Left forelimb (tissue), 1 donor: ENCODE results near the gene SNIP1.
"Not testable (repeated sequence)": the region's sequence is repeated elsewhere in the genome, so short reads cannot be mapped to it uniquely, and the experiment has no call there.

Source experiments
- DNase-seq: peaks from one replicate; pipeline ENCODE4 v3.0.0-alpha.2; 2018; ENCODE audit warnings: low spot score

Gene SNIP1, protein sequence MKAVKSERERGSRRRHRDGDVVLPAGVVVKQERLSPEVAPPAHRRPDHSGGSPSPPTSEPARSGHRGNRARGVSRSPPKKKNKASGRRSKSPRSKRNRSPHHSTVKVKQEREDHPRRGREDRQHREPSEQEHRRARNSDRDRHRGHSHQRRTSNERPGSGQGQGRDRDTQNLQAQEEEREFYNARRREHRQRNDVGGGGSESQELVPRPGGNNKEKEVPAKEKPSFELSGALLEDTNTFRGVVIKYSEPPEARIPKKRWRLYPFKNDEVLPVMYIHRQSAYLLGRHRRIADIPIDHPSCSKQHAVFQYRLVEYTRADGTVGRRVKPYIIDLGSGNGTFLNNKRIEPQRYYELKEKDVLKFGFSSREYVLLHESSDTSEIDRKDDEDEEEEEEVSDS

DNA sequence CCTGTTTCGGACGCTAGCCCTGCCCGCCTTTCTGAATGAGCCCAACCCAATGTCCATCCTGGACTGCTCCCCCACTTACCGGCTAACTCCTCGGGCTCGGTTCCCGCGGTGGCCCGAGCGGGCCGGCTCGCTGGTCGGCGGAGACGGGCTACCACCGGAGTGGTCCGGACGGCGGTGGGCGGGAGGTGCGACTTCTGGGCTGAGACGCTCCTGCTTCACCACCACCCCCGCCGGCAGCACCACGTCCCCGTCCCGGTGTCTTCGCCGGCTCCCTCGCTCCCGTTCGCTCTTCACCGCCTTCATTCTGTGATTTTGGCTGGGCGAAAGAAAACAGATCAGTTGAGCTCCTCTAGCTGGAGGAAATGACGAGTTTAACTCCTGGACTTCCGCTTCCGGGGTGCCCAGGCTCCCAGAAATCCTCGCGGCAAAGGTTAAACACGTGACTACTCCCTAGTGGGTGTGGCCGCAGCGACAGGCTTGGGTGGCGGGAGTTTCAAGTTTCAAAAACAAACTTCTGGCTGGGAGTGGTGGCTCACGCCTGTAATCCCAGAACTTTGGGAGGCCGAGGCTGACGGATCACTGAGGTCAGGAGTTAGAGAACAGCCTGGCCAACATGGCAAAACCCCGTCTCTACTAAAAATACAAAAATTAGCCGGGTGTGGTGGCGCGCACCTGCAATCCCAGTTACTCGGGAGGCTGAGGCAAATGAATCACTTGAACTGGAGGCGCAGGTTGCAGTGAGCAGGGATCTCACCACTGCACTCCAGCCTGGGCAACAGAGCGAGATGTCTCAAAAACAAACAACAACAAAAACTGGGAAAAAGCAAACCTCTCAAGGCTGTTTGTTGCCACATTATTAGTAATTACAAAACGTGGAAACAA is at the start of gene SNIP1:
TSS of gene SNIP1 (minus strand) at position 367 of the 882 bp plus-strand sequence. CDS start at position 303, 64 bp downstream.
- peak; percentile 93 for DNase-seq

DNA sequence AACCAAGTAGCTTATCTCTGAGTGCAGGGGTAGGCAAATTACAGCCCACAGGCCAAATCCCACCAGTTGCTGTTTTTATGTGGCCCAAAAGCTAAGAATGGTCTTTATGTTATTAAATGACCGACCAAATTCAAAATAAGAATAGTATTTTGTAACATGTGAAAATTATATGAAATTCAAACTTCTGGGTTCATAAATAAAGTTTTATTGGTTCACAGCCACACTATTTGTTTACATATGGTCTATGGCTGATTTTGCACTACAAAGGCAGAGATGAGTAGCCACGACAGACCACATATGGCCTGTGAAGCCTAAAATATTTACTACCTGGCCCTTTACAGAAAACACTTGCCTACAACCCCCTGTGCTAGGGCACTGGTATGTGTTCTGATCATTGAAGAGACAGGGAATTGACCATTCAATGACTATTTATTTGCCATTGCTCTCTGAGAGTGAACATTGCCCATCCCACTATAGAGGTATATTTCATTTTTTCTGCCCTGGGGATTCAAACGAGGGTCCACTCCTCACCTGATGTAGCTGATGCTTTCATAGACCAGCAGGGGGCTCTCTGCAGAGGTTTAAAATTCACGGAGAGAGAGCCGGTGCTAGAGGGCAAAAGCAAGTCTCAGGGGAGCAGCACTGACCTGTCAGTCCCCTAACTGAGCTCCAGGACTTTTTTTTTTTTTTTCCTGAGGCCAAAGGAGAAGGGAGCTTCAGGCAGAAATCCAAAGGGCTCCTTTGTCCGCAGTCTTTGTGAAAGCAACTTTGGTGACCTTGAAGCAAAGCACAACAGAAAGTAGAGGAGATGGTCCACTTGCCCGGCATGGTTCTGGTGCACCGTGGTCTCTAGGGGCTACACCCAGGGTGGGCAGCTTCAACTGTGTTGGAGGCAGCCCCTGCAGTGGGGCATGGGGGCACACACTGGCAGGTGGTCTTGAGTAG is 48.9 kb upstream of the SNIP1 start:
- DNase-seq, result no peak

GRCh38 chr1:37601441-37601840 is 47.3 kb upstream of the SNIP1 start:
- DNase-seq, result no peak

DNA sequence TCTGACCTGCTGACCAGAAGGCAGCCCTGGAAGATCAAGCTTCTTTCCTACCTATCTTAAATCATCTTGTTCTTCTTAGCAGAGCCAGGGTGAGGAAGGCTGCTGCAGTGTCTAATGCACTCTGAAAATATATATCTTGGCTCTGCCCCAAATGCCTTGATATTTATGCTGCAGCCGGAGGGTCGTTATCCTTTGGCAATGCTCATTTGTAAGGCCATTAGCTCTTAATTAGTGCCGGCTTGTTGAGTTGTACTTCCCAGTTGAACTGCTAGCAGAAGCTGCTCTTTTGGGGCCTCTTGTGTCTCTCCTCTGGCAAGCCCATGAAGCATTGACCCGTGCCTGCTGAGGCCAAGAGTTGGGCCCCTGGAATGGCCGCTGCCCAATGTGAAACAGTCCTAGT is 45.8 kb upstream of the SNIP1 start:
- DNase-seq, result no peak

GRCh38 chr1:37596182-37596667 is 42.1 kb upstream of the SNIP1 start:
- DNase-seq, result no peak

- DNase-seq, result peak; percentile 98
Observed at GRCh38 chr1:37595440-37596181, 41.5 kb upstream of the SNIP1 start, which contains the start of gene GNL2. Gene GNL2, minus strand, starts transcription at chr1:37595937. Its CDS starts 115 bp downstream, at chr1:37595822.

DNA sequence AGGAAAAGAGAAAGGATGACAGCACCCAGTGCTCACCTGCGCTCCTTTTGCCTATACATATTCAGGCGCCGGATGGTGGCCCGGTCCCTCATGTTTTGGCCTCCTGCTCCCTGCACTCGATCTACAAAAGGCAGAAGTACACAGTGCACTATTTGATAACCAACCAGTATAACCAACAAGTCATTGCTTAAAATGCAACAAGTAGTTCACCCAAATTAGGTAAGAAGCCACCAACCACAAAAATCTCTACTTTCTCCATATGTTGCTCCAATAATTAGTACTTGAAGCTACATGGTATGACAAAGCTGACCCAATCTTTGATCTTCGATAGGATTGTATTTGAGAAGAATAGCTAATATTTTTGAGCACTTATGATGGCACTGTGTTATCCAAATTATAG is 39.6 kb upstream of the SNIP1 start:
- no peak for DNase-seq

- DNase-seq, result no peak
Observed at GRCh38 chr1:37588939-37589338, 34.8 kb upstream of the SNIP1 start.

DNA sequence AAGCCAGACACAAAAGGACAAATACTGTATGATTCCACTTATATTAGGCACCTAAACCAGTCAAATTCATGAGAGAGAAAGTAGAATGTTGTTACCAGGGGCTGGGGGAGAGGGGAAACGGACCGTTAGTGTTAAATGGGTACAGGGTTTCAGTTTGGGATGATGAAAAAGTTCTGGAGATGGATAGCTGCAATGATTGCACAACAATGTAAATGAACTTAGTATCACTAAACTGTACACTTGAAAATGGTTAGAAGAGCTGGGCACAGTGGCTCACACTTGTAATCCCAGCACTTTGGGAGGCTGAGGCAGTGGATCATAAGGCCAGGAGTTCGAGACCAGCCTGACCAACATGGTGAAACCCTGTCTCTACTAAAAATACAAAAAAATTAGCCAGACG is 30.5 kb upstream of the SNIP1 start:
- DNase-seq, result not testable (repeated sequence)

GRCh38 chr1:37575692-37576091 is 21.6 kb upstream of the SNIP1 start:
- no peak for DNase-seq

DNA sequence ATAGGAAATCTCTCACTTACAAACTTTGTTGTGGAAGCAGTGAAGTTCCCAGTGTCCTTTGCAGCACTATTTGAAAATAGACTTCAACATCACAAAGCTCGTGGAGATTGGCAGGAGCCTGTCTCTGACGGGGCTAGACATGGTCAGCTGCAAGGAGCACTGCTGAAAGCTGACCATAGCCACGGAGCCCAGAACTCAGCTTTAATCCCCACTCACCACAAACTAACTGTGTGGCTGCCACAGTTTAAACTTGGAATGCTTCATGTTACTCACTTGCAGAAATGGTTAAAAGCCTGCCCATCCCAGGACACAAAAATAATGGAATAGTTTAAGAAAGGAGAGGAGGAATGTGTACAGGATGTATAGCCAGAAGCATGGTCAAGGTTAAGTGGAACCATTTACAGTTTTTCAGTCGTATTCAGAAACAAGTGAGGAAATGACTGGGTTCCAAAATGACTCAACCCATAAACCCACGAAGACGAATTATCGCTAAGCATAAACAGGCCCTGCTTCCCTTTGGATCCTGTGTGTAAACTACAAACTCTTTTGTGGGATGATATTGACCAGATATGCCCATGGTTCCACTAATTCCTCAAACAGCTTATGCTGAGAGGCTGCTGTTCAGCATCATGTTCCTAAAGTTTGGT is 20.9 kb upstream of the SNIP1 start:
- DNase-seq, result no peak

- no peak for DNase-seq
Observed at GRCh38 chr1:37570528-37571334, 16.6 kb upstream of the SNIP1 start.

DNA sequence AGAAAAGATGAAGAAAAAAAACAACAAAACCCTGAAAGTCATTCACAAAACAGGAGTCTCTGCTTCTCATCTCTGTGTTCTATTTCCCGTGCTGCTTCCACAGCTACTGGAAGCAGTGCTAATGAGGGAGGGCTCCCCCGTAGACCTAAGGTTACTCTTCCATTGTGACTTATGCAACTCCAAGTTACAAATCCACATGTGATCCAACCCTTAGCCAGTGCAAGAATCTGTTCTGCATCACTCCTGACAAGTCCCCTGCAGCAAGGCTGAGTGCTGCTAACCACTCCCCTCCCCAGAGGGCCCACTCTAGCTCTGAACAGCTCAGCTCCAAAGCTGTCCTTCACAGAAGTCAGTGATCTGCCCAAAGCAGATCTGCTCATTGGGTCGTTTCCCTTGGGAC is 12.9 kb upstream of the SNIP1 start:
- DNase-seq, result no peak

- no peak for DNase-seq
Observed at GRCh38 chr1:37564892-37565291, 10.8 kb upstream of the SNIP1 start.

DNA sequence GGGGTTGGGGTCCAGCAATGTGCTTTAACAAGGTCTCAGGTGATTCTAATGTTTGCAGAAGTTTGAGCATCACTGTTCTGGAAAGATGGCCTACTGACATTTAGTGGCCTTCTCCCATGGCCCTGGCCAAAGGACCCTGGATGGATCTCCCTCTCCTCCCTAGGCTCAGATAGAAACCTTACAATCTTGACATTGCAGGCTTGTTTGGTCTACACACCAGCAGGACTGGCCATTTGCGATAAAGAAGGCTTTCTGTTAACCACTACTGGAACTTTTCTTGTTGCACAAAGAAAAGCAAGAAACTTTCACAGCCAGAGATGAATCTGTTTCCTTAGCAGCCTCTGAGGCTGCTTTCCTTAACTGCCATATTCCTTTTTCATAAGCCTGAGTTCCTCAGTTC is 8.9 kb upstream of the SNIP1 start:
- DNase-seq, result no peak

GRCh38 chr1:37561133-37562132 is 7.3 kb upstream of the SNIP1 start:
- no peak for DNase-seq

DNA sequence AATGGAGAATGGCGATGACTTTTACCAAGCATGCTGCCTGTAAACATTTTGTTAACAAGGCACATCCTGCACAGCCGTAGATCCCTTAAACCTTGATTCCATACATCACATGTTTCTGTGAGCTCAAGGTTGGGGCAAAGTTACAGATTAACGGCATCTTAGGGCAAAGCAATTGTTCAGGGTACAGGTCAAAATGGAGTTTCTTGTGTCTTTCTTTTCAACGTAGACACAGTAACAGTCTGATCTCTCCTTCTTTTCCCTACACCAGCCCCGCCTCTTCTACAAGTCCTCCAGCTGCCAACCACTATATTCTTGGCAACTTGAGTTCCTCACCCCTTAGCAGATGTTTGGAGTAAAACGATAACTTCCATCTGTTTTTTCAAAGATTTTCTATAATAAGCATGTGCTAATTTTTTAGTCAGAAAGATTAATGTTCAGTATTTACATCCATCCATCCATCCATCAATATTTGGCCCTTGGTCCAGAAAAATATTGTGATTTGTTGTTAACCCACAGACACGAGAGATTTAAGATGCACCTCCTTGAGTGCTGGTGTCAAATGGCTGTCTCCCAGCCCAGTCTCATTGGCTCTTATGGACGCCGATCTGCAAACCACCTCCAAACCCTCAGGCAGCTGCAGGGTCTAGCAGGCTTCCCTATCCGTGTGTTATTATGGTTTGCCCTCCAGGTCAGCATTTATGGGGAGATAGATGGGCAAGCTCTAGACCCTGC is 6.5 kb upstream of the SNIP1 start:
- no peak for DNase-seq
